D721Med (cell line): ENCODE measurements around the gene ABCA2.

ENCODE experiments used
- DNase-seq: peaks from one replicate; pipeline ENCODE4 v3.0.0; 2011; ENCODE audit warnings: low spot score; ENCODE audit not compliant: insufficient read length
- FAIRE-seq: peaks from 2 replicates; lab custom pipeline; 2011; peaks lifted over from hg19 to GRCh38; lab: Jason Lieb, UNC
- CTCF ChIP-seq: IDR thresholded peaks from 2 replicates; pipeline ENCODE4 v1.5.1; 2012; ENCODE audit warnings: mild to moderate bottlenecking, control low read depth; ENCODE audit not compliant: insufficient read depth; ENCODE audit errors: missing control alignments

ABCA2 gene

DNA sequence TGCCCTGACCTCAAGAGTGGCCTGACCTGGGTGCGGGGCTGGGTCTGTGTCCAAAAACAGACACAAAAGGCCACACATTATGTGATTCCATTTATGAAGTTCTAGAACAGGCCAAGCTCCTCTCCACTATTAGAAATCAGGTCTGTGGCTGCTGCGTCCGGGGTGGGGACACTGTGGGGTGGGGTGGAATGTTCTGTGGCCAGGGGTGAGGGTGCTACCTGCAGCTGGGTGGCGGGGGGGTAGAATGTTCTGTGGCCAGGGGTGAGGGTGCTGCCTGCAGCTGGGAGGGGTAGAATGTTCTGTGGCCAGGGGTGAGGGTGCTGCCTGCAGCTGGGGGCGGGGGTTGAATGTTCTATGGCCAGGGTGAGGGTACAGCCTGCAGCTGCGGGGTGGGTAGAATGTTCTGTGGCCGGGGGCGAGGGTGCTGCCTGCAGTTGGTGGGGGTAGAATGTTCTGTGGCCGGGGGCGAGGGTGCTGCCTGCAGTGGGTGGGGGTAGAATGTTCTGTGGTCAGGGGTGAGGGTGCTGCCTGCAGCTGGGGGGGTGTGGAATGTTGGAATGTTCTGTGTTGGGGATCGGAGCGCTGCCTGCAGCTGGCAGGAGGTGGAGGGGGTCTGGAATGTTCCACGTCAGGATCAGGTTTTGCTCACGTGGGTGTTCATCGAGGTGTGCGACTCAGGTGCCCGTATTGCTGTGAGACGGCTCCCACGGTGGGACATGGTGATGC is 67.7 kb downstream of the ABCA2 start:
- no peak for FAIRE-seq
- TF ChIP-seq CTCF = no peak
- DNase-seq = no peak

DNA sequence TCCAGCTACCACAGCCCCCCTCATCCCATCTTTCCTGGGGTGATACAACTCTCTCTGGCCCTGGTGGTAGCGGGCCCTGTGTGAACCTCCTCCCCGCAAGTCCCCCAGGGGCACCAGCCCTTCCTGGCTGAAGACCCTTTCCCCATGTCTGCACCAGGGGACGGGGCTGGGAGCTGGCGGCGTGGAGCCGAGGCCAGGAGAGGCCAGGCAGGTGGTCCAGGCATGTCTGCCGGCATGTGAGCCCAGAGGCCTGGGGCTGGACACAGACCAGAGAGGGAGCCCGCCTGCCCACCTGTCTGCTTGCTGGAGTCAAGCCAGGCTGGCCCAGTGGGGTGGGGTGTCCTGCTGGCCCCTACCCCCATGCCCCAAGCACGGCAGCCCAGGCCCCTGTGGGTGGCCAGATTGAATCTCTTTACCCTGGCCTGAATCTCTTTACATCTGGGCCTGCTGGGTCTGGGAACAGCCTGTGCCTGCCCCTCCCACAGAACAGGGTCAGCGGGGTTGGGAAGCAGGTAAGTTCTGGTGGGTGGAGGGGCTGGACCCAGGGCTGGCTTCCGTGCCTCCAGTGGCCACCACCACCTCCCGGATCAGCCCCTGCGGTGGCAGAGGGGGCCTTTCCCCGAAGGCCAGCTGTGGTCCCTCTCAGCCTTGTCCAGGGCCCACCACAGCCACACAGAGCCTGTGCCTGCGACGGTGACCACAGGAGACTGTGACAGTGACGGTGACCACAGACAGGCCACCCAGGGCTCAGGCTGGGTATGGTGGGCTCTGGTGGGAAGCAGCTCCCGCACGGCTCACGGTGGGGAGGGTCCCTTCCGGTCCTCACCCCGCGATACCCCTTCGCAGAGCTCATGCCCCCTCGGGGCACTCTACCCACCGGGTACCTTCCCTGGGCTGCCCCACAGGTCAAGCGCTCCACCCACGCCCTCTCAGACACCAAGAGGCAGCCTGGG is 68.9 kb downstream of the ABCA2 start:
- no peak for TF ChIP-seq CTCF
- DNase-seq (no peak), FAIRE-seq (no peak)

DNA sequence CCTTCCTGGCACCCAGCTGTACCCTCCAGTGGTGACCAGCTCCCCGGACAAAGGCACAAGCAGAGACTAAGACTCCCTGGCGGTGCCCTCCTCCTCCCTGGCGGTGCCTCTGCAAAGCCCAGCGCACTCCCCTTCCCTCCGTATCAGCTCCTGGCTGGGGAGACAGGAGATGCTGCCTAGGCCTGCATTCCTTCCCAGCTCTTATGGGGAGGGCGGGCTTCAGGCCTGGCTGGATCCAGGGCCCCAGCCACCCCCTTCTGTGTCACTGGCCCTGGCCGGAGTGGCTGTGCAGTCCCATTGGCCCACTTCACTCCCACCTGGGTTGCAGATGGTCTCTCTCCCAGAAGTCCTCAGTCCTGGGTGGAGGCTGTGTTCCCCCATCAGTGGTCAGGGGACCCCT is 69.6 kb downstream of the ABCA2 start:
- TF ChIP-seq CTCF = no peak
- DNase-seq (no peak), FAIRE-seq (no peak)

- DNase-seq (no peak), FAIRE-seq (no peak)
- TF ChIP-seq CTCF = no peak
Measured at GRCh38 chr9:136957901-136958300, 70.1 kb downstream of the ABCA2 start.

DNA sequence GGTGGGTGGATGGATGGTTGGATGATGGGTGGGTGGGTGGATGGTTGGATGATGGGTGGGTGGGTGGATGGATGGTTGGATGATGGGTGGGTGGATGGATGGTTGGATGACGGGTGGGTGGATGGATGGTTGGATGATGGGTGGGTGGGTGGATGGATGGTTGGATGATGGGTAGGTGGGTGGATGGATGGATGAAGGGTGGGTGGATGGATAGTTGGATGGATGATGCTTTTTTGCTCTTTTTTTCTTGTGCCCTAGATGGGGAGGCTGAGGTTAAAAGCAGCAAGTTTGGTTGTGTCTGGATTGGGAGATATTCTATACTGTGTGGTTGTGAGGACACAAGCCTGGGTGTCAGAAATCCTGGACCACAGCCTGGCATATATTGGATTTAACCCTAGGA is 70.6 kb downstream of the ABCA2 start:
- no peak for TF ChIP-seq CTCF
- FAIRE-seq (no peak), DNase-seq (no peak)
